Right hindlimb (tissue), 1 donor: Measurements from ENCODE around the gene GRAP.

ENCODE experiments used
- DNase-seq: peaks from one replicate; pipeline ENCODE4 v3.0.0-alpha.2; 2018

Gene GRAP

GRCh38 chr17:18981335-18981641 is 65.5 kb downstream of the GRAP start:
- DNase-seq: no peak

GRCh38 chr17:18980682-18981334 is 65.9 kb downstream of the GRAP start:
- DNase-seq: no peak

- DNase-seq: no peak
Measured at GRCh38 chr17:18978655-18979054, 68.1 kb downstream of the GRAP start.

- DNase-seq: no peak
Measured at GRCh38 chr17:18978050-18978449, 68.7 kb downstream of the GRAP start.

- DNase-seq: no peak
Measured at GRCh38 chr17:18977646-18978045, 69.1 kb downstream of the GRAP start.

GRCh38 chr17:18977021-18977420 is 69.7 kb downstream of the GRAP start:
- no peak for DNase-seq

GRCh38 chr17:18976201-18976600 is 70.6 kb downstream of the GRAP start:
- DNase-seq: no peak

- DNase-seq: no peak
Measured at GRCh38 chr17:18975597-18975996, 71.2 kb downstream of the GRAP start.

- no peak for DNase-seq
Measured at GRCh38 chr17:18974407-18975149, 72.2 kb downstream of the GRAP start.

GRCh38 chr17:18971801-18972200 is 75.0 kb downstream of the GRAP start:
- no peak for DNase-seq
